Globus pallidus (tissue), 1 donor: Measurements from ENCODE around the gene NANOGP8.

Experiments
- DNase-seq: peaks from one replicate; pipeline ENCODE4 v3.0.0-alpha.2; 2015; ENCODE audit warnings: low spot score

NANOGP8 gene

DNA sequence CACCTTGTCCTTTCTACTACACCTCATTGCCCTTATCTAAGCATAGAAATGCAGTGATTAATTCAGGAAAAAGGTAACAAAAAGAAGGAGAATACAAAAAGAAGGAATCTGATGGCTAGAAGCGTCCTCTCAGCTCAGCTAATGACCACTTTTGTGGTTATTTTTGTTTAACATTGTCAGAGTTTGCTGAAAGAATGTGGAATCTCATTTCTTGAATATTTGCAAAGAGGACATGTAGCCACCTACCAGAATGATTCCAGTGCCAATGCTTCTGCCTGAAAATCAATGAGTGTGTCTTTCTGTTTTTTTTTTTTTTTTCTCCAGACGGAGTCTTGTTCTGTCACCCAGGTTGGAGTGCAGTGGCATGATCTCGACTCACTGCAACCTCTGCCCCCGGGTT lies 24.5 kb downstream of the NANOGP8 start:
- DNase-seq, result no peak

DNA sequence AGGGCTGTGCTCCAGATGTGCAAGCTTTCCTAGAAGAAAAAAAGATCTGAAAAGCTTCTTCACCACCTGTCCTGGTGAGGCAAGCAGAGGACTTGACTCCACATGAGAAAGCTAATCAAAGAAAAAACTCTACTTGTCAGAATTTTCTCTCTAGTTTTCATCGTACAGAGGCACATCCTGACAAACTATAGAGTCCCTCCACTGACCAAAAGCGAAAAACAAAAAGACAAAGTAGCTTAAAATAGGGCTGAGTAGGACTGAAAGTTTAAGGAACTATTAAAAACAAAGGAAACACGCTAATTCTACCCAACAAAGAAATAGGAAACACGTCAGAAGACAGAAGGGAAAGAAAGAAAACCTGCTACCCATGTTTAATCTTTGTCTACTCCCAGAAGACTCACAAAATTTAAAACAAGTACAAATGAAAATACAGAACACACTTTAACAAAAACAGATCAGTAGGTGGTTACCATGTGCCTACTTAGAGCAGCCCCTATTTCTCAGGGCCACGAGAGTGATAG lies 26.5 kb downstream of the NANOGP8 start:
- DNase-seq, result no peak

DNA sequence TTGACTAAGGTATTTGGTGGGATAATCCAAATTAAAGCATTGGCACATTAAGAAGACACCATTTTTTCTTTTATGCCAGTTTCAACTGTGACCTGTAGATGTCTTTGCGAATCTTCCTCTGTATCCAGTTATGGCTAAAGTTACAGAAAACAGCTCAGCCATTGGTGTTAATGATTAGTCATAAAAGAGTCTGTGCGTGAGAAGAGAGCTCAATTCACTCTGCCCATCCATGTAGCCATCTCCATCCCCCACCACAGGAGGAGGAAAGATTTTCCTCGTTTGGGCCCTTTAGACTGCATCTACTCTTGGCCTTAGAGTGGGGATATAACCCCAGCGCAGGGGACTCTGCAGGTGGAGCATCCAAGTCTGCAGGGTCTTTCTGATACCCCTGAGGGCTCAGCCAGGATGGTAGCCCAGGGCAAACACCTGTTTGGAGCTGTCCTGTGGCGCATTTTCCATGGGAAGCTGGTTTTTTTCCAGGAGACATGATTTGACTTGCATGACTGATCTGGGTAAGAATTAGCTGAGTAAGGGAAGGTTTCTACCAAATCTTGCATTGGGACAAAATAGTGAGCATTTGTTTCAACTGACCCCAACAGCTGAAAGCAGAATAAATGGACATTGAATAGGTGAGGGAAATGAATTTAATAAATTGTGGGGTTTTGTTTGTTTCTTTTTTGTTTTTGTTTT lies 29.5 kb downstream of the NANOGP8 start:
- no peak for DNase-seq

DNA sequence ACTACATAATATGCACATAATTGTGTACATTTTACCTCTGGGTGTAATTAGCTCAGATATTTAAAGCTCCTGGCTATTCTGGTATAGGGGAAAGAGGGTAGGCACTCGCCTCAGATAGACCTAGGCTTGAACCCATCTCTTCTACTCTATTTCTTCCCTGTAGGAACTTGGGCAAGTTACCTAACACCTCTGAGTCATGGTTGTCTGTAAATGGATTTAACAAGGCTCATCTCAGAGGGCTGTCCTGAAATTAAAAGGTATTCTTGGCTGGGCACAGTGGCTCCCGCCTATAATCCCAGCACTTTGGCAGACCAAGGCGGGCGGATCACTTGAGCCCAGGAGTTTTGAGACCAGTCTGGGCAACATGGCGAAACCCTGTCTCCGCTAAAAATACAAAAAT lies 30.7 kb downstream of the NANOGP8 start:
- no peak for DNase-seq

DNA sequence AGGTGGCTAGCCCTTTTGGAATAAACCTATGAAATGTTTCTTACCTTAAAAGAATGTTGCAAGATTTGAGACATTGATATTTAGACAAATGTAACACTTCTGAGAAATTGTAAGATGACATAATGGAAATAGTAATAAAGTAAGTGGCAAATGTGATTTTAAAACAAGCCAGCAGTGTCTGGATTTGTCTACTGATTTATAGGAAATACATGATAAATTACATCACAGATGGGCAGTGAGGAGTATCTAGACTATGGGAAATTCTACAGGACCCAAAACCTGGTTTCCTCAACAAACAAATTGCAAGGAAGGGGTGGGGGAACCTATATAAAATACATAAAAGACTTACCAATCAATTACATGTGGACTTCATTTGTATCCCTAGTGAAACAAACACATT lies 37.1 kb downstream of the NANOGP8 start:
- DNase-seq, result no peak

DNA sequence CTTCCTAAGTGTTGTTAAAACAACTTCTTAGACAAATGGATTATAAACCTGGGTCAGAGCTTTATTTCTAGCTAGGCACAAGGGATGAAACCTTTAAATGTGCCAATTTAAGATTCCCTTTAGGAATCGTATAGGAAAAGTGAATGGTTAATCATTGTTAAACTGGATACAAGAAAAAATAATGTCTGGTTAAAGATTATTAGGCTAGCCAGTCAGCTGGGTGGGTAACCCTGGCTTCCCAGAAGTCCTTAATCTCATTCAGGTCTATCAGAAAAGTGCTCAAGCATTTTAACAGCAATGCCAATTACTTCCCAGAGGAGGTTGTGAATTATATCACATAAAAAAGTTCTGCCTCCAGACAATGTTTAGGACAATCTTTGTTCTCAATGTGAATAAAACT lies 37.6 kb downstream of the NANOGP8 start:
- DNase-seq, result no peak

DNA sequence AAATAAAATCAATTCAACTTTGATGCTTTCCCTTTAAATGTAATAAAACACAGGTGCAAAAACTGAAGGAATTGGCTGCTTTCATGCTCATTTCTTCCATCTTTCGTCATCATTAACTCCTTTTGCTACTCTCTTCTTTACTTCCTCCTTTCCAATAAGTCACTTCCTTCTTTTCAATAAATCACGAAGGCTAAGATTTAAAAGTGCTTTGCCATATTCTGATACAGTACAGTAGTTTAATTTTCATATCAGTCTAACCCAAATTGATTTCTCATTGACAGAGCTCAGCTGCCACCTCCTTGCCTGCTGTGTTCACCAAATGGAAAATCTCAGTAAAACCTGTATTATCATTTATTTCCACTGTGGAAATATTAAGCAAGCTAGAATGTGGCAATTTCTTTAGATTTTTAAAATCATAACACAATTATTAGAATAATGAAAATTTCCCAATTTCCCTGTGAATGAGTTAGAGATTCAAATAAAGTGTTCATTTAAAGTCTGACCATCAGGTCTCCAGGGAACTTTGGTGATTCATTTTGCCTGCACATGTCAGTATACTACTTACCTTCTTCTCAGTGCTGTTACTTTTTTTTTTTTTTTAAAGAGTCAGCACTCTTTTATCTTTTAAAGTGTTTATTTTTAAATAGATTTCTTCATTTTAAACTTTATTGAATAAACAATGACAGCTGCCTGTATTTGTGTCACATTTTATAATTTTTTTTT lies 41.6 kb downstream of the NANOGP8 start:
- DNase-seq, result no peak

DNA sequence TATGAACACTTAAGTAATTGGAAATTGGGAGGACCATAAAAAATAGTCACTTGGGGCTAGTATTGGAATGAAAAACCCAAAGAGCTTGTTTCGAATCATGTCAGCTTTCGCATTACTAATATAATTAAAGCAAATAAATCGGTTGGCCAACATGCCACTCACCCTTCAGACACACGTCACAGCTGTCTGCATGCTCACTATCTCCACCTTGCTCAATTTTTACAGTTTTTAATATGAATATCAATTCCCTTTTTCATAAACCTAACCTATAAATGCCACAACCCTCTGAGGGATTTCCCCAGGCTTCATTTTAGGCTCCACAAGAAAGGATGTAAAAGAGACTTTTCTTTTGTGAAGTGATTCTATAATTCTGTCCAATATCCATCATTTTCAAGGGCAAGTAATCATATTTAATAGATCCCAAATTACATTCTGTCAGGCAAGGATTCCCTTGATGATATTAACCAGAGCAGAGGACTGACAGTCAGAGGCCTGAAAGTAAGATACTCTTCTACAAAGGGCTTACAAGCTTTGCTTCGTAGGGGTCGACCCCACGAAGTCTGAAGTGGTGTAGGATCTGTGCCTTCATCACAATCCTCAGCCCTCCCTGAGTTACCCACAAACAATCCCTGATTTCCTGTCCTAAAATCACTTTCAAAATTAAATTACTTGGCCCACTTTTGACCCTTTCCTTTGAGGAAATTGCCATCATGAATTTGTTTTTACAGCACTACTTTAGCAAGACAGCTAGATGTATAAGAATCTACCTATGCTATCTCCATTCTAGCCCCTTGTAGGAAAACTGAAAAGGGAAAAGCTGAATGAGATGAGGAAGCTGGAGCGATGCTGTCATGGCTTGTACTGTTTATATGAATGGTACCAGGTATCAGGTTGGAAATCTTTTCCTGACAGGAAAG lies 44.5 kb downstream of the NANOGP8 start:
- DNase-seq, result no peak

DNA sequence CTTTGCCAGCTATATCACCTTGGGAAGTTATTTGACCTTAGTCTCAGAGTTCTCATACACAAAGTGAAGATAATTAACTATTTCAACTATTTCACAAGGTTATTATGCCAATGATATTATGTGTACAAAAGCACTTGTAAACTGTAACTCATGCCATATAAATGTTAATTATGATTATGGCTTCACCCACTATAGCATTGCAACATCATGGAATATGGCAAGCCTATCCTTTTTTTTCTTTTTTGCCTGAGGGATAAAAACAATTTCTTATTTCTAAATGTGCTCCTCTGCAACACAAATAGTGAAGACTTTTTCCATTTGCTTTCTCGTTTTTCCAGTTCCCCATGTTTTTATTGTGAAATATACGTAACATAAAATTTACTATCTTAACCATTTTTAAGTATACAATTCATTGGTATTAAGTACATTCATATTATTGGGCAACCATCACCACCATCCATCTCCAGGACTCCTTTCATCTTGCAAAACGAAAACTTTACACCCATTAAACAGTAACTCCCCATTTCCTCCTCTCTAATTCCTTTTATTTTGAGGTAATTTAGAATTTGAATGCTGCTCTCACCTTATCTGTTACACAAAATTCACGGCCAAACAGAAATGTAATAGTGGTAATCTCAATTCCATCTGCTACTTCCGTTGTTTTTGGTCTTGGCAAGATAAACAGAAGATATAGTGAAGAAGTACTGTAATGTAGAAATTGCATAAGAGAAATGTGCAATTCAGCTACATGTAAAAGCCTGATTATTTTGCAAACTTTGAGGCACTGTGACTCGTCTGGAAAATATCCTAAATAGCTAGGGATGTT lies 46.3 kb downstream of the NANOGP8 start:
- DNase-seq, result no peak
